Left colon (tissue), 2 donors: Measurements from ENCODE around the gene ZRANB1. TPM values are rescaled to one million over a fixed set of nuclear protein-coding genes. Genes with fewer than 3 reads are reported as not detected.
"Not testable (repeated sequence)": the region's sequence is repeated elsewhere in the genome, so short reads cannot be mapped to it uniquely, and the experiment has no call there.

ENCODE experiments used
- ATAC-seq: fragments of 200-7000 bp; cut with Tn5 transposase; one replicate; pipeline ENCODE4 v1.9.1; 2020; ENCODE audit warnings: mild to moderate bottlenecking, moderate library complexity
- DNase-seq, 2 donors: peaks; one replicate each; pipeline ENCODE4 v3.0.0-alpha.2; 2020
- intact Hi-C, 2 donors: fragments of 100-400 bp; cut with DNase I in 1 of 2; cut with micrococcal nuclease in 1 of 2; formaldehyde crosslinking; loops; one replicate each; pipeline versions ENCODE4 v1.11.2 to v1.14.0; 2022; cut with DNase I, micrococcal nuclease
- long read RNA-seq: library from polyadenylated mRNA; unstranded; transcript quantifications from one replicate; pipeline ENCODE4 v2.0.0, GENCODE V29; 2021
- total RNA-seq, 2 donors: library from RNA; stranded (reverse); fragmentation: NEBNext Ultra II Directional; extraction: Animal tissue kit (Norgen Biotek cat#: 25700); gene quantifications; one replicate each; pipeline ENCODE4 v1.2.1, GENCODE V29; 2021
- donor health status: DM: no; HTN: no; CAD: no.
- donor health status: DM: yes; HTN: yes; CAD: no.

ZRANB1 gene
- total RNA-seq, result 10 to 100 TPM; 10.6 to 13.6 TPM
- long read RNA-seq, full-length matches to known transcripts, result 2 of 16 reads
- long read RNA-seq, partial matches to known transcripts, result 2 of 16 reads
- long read RNA-seq, other reads (novel, unspliced or antisense), result 12 of 16 reads

GRCh38 chr10:124941823-124942222 lies at the start of gene ZRANB1:
ZRANB1 (plus strand) TSS chr10:124942123; CDS start chr10:124942494, 371 bp downstream.
- intact Hi-C loops, result no loop called here
- no peak for DNase-seq
- no peak for ATAC-seq

- ATAC-seq (peak; percentile 62), DNase-seq (no peak)
- intact Hi-C loops, result no loop called here
Measured at GRCh38 chr10:124892905-124893304, 49.0 kb upstream of the ZRANB1 start.

DNA sequence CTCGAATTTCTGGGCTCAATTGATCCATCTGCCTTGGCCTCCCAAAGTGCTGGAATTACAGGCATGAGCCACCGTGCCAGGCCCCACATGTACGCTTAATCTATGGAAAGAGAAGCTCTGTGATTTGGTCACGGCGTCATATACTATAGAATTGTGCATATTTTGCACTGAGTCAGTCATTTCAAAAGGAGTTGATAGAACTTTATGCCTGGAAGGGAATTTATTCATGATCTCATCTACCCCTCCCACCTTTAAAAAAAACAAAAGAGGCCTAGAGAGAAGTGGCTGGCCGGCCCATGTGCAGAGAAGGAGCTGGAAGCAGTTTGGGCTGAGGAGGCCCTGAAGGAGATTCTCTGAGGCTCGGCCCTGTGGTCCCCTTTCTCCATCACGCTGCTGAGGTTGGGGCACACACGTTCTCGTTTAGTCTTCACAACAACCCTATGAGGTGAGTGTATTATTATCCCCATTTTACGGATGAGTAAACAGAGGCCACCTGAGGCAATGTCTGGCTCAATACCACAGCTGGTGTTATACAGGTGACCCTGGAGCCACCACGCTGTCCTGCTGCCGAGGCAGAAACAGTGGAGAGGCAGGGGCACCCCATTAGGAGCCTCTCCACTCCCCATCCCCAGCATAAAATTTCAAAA lies 47.2 kb upstream of the ZRANB1 start:
- no peak for ATAC-seq
- DNase-seq, result no peak
- intact Hi-C loops, result no loop called here

DNA sequence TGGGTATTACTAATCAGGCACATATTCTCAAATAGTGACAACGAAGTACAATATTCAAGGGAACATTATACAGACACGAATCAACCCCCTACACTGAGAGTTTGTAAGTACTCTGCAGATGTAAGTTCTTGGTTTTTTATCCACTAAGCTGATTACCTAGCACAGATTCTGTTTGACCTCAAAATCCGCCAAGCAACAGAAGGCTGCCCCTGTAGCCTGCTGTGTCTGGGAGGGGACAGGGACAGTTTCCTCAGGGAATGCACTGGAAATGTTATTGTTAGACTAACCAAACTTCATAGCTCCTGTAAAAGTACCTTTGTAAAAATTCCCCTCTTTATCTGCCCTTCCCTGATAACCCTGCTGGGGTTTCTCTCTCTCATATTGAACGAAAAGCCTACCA lies 45.2 kb upstream of the ZRANB1 start:
- ATAC-seq, result no peak
- no peak for DNase-seq
- intact Hi-C loops, result no loop called here

DNA sequence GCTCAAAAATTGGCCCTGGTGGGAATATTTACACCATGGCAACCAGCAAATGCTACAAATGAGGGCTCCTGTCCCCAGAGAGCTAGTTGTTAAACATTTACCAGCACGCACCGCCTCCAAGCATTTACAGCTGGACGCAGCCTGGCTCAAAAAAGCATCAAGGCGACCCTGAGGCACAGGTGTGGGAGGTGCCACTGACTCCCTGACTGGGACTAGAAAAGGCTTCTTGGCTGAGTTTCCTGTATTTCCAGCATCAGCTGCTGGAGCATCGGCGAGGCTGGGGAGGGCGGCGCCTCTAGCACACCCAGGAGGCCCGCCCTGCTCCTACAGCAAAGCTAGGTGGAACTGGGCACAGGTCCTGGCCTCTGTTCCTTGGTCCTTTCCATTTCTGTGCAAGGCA lies 43.5 kb upstream of the ZRANB1 start:
- intact Hi-C loops, result no loop called here
- ATAC-seq (peak; percentile 83), DNase-seq (peak in 1 of 2 donors; percentile 28)

DNA sequence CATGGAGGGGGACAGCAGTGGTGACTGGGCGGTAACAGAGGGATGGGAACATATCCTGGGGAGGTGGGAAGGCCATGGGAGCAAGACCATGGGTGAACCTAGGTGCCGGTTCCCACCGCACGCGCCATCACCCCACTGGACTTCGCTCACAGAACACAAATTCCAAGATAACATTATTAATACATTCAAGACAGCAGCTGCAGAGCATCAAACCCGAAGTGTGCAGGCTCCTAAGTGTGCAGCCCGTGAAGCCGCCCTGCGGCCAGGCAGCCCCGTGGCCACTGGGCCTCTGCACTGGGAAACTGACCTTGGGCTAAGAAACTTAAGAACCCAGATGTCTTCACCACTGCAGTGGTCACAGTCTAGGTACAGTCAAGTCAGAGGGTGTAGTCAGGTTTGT lies 42.8 kb upstream of the ZRANB1 start:
- DNase-seq (no peak), ATAC-seq (no peak)
- intact Hi-C loops, result no loop called here

DNA sequence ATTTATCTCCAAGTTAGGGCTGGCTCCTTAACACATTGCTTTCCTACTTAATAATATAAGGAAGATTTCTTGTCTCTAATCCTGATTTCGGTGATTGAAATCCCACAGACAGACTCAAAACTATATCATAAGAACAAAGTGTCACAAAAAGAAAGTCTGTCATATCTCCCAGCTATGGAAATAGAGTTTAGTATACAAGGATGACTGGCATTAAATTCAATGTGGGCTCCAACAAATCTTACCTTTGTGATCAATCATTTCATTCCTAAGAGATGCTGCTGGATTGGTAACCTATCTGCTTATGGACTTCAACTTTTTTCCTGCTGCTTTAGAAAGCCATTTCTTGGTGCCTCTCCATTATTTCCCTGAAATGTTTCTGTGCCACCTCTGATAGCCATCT lies 39.5 kb upstream of the ZRANB1 start:
- ATAC-seq (no peak), DNase-seq (no peak)
- intact Hi-C loops, result no loop called here

DNA sequence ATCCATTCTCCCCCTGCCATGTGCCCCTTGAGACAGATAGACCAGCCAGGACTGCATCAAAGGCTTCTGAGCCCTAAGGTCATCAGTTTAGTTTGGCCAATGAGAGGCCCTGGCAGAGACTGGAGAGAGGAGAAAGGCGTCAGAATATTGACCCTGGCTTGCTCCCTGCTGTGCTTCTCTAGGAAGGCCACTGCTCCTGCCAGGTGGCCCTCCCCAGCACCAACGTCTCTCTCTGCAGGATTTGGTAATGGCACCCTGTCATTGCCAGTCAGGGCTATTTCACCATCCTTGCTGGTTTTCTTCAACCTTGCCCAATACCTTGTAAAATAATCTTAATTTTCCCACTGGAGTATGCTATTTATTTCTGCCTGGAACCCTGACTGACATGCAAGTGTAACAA lies 38.8 kb upstream of the ZRANB1 start:
- intact Hi-C loops, result no loop called here

DNA sequence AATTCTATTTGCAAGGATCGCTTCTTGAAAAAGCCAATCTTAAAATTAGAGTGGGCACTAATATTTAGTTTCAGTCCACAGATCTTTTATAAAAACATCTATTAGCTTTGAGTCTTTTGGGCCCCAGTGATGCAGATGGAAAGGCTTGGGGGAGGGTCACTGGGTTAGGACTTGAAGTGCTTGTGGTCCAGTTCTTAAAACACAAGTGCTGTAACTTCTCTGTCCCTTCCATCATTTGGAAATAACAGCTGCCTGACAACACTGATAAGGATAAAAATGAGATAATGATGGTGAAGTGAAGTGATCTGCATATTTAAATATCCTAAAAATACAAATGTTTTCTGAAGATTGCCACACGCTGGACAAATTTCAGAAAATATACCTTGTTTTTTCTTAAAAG lies 37.1 kb upstream of the ZRANB1 start:
- intact Hi-C loops, result no loop called here
- ATAC-seq, result no peak
- no peak for DNase-seq

More for the DNA sequence above, 38.8 kb upstream of the ZRANB1 start:
- DNase-seq (no peak), ATAC-seq (no peak)

DNA sequence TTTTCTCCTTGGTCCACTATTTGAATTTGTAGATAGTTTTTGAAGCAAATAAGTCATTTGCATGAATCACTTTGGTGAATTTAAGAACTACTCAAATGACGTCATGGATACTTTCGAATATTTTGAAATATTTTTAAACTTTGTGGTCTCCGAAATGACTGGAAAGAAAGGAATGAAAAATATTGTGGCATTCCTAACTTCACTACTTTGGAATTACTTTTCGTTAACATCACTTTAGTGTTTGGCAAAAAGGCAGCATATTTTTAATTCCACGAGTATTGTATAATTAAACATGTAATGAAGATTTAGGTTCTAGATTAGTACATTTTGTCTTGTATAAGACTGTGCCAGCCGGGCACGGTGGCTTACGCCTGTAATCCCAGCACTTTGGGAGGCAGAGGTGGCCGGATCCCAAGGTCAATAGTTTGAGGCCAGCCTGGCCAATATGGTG lies 35.3 kb upstream of the ZRANB1 start:
- DNase-seq (no peak), ATAC-seq (no peak)
- intact Hi-C loops, result no loop called here

- no peak for ATAC-seq
- DNase-seq, result no peak
- intact Hi-C loops, result no loop called here
Measured at GRCh38 chr10:124909563-124909962, 32.4 kb upstream of the ZRANB1 start.

GRCh38 chr10:124911124-124912067 lies 30.5 kb upstream of the ZRANB1 start:
- intact Hi-C loops, result no loop called here
- DNase-seq, result no peak
- no peak for ATAC-seq

DNA sequence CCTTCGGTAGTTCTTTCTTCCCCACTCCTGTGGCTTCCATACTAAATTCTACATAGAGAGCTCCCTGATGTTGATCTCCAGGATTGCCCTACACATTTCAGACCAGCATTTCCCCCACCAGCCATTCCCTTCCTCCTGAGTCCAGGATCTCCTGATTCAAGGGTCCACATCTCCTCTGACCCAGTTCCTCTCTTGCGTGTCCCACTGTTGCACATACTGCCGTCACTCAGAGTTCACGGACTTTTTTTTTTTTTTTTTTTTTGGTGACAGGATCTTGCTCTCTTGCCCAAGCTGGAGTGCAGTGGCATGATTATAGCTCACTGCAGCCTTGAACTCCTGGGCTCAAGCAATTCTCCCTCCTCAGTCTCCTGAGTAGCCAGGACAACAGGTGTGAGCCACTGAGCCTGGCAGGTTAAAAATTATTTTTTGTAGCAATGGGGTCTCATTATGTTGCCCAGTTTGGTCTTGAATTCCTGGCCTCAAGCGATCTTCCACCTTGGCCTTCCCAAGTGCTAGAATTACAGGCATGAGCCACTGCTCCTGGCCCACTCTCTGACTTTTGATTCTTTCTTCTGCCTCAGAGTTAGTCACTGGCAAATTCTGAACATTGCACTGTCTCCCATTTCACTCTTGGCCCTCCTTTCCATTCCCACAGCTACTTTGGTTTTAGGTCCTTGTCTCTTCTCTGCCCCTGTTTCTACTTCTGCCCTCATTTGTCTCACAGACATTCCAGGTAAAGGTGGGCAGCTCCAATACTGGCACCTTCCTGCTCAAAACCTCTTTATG lies 29.6 kb upstream of the ZRANB1 start:
- intact Hi-C loops, result no loop called here
- DNase-seq, result no peak
- ATAC-seq, result no peak

DNA sequence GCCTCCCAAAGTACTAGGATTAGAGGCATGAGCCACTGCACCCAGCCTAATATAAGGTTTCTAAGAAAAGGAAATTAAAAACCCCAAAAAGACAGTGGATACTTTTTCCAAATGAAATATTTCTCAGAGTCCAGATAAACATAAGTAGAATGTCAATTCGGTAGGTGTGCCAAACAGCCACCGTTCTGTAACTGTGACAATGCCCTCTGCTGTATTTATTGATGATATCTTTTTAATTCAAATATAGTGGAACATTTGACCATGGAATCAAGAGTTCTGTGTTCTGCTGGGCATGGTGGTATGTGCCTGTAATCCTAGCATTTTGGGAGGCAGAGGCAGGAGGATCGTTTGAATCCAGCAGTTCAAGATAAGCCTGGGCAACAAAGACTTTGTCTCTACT lies 28.8 kb upstream of the ZRANB1 start:
- ATAC-seq, result no peak
- intact Hi-C loops, result no loop called here
- no peak for DNase-seq

DNA sequence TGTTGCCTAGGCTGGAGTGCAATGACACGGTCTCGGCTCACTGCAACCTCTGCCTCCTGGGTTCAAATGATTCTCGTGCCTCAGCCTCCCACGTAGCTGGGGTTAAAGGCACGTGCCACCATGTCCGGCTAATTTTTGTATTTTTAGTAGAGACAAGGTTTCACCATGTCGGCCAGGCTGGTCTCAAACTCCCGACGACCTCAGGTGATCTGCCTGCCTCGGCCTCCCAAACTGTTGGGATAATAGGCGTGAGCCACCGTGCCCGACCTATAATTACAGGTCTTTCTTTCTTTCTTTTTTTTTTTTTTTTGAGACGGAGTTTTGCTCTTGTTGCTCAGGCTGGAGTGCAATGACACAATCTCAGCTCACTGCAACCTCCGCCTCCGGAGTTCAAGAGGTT lies 27.5 kb upstream of the ZRANB1 start:
- ATAC-seq, intact Hi-C loops, DNase-seq: not testable (repeated sequence)

DNA sequence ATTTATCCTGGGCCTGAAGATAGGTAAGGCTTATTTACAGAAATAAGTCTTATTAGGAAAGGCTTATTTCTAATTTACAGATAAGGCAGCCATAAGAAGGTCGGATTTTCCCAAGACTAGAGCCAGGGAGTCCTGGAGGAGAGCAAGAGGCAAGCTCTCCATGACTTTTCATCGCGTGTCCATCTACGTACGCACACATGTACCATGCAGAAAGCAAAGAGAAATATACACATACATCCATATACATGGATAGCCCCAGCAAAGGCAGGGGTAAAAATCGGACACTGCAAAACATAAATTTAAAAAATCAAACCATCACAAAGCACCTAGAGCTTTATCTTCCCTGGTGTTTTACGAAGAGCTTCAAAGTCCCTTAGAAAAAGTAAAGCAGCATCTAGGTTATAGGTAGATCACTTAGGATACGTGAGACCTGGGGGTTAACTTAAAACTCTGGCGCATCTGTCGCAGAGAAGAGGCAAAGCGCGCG lies 25.8 kb upstream of the ZRANB1 start:
- ATAC-seq (peak; percentile 21), DNase-seq (no peak)
- intact Hi-C loops, result no loop called here

DNA sequence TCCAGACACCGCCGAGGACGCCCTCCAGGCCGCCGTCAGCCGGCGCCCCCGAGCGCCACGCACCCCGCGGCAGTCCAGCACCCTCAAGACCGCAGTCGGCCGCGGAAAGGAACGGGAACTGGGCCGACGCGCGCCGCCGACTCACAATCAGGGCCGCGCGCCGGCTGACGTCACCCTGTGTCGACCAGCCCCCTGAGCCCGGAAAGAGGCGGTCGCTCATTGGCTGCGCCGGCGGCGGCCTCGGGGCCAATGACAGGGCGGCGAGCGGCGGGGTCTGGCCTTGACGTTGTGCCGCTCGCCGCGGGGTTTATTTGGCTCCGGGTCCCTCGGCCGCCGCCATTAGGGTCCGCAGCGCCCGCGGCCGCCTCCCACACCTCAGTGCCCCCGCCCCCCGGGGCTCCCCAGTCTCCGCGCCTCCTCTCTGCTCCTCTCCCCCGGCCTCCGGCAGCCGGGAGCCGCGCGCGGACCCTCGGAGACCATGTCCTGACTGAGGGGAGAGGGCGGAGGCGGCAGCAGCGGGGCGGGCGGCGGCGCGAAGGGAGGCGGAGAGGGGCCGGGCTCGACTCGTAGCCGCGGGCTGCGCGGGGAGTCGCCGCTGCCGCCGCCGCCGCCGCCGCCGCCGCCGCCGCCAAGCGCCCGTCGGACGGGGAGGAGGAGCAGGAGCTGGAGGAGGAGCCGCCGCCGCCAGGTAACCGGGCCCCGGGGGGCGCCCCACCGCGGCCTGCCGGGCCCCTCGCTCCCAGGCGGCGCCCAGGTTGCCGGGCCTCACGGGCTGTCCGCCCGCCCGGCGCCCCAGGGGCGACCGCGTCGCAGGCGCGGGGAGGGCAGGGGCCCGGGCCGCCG lies 25.1 kb upstream of the ZRANB1 start:
- intact Hi-C loops, result no loop called here
- ATAC-seq, result peak; percentile 96
- peak; percentile 97 to 99 for DNase-seq
